T-helper 9 cell (primary cell): ENCODE results near the gene APBA1.
"Not testable (repeated sequence)": the region's sequence is repeated elsewhere in the genome, so short reads cannot be mapped to it uniquely, and the experiment has no call there.

Source experiments
- DNase-seq: peaks from one replicate; pipeline ENCODE4 v3.0.0-alpha.2; 2020

Gene APBA1

GRCh38 chr9:69433968-69434367, 238.2 kb downstream of the APBA1 start:
- no peak for DNase-seq

GRCh38 chr9:69433392-69433791, 238.8 kb downstream of the APBA1 start:
- no peak for DNase-seq

DNA sequence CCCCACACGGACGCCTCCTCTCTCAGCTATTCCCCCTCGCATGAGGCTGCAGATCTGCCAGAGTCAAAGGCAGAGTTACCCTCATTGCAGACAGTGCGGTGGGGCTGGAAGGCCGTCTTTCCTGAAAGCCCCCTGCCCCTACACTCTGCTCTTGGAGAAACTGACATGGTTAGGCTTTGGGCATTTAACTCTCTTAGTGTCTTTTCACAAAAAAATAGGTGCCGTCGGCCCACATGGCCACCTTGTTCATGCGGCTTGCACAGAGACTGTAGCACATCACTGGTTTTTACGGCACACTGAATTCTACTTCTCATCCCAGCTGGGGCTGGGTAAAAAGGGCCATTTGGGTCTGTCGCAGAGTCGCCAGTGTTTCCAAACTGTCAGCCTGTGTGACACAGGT, 239.5 kb downstream of the APBA1 start:
- DNase-seq: no peak

DNA sequence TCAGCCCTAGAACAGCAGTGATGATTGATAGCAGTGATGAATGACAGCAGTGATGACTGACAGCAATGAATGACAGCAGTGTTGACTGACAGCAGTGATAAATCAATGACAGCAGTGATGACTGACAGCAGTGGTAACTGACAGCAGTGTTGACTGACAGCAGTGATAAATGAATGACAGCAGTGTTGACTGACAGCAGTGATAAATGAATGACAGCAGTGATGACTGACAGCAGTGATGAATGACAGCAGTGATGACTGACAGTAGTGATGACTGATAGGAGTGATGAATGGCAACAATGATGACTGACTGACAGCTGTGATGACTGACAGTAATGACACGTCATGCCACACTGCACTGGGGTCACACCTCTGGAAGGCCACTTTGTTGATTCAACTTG, 240.4 kb downstream of the APBA1 start:
- DNase-seq: no peak

- DNase-seq: no peak
Measured at GRCh38 chr9:69431203-69431602, 241.0 kb downstream of the APBA1 start.

DNA sequence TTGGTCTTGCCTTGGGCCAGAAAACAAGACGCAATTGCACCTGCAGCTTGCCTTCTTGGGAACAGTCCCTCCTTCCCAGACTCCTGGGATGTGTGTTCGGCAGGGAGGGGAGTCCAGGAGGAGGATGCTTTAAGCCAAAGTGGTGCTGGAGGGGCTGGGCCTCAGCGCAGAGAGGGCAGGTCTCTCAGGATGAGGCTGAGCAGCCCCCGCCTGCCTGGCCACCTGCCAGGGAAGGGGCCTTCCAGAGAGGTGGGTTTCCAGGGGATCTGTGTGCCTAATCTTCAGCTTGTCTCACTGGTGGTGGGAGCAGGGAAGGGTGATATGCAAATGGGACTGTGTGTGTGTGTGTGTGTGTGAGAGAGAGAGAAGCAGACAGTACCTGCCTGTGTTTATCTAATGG, 242.0 kb downstream of the APBA1 start:
- no peak for DNase-seq

DNA sequence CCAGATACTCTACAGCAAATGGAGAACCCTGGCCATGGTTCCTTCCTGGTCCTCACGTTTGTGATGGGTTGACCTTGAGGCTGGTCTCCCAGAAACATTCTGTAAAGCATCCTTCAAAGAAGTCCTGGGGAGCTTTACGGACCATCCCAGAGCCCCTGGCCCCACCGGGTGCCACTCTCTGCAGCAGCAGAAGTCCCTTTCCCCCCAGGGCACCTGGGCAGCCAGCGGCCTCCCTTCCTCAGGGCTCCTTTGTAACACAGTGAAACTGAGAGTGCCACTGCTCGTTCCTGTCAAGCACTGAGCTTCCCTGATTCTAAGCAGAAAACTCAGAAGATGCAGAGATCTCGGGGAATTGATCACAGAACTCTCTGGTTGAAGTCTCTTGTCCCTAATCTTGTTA, 242.9 kb downstream of the APBA1 start:
- DNase-seq: no peak

GRCh38 chr9:69428017-69428785, 244.0 kb downstream of the APBA1 start:
- DNase-seq: no peak

- no peak for DNase-seq
Measured at GRCh38 chr9:69427286-69427685, 244.9 kb downstream of the APBA1 start.

GRCh38 chr9:69425136-69425801, 246.9 kb downstream of the APBA1 start:
- DNase-seq: no peak

GRCh38 chr9:69421908-69422801, 250.0 kb downstream of the APBA1 start:
- peak; percentile 25 for DNase-seq

GRCh38 chr9:69420611-69421270, 251.4 kb downstream of the APBA1 start:
- DNase-seq: no peak

GRCh38 chr9:69412741-69413150, 259.4 kb downstream of the APBA1 start:
- no peak for DNase-seq

DNA sequence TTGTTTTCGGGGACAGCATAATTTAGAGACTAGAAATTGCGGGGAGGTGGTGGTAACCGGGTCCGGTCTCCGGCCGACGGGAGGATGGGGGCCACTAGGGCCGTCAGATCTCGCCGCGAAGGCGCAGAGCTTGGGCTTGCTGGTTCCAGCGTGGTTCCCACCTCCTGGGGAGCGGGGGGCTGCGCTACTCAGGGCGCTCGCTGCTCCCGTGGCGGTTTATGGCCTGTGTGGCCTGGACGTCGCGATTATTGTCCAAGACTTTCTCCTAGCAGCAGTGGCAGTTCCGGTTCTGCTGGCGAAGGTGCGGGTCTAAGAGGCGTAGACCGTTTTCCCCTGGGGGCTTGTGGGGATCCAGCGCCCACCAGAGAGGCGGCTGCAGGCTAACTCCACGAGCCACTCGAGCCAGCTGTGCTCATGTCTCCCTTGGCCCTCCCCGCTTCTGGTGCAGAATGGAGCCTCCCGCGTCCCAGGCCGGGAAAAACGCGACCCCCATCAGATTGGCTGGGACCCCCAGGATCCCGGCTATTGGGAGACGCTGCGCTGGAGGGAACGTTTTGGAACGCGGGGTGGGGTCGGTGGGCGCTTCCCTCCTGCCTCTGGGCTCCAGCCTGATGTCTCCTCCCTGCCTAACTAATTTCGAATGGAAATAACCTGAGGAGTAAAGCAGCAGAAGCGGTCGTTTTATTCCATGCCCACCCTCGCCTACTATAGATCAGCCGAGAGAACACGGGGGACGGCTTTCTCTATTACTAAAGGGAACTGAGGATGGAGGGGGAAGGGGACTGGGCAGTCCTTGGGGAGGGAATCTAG, 260.0 kb downstream of the APBA1 start:
- DNase-seq: no peak

DNA sequence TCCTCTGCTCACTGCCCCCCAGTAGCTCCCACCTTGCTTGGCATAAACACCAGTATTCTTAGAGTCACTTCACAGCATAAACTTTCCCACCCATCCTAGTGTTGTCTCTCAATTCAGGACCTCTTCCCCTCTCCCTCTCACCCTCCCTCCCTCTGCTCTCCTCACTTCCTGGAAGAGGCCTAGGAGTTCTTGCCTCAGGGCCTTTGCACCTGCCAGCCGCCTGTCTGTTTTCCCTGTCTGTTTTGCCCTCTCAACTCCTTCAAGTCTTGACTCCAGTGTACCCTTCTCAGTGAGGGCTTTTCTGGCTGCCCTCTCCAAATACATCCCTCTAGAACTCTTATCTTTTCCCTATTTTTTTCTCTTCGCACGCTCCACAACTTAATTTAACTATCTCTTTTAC, 260.9 kb downstream of the APBA1 start:
- no peak for DNase-seq

DNA sequence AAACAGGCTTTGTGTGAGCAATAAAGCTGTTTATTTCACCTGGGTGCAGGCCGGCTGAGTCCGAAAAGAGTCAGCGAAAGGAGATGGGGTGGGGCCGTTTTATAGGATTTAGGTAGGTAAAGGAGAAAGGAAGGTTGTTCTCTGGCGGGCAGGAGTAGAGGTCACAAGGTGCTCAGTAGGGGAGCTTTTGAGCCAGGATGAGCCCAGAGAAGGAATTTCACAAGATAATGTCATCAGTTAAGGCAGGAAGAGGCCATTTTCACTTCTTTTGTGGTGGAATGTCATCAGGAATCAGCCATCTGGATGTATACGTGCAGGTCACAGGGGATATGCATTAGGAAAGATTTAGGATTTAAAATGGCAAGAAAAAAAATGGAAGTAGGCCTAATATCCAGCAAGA, 262.2 kb downstream of the APBA1 start:
- DNase-seq: not testable (repeated sequence)

DNA sequence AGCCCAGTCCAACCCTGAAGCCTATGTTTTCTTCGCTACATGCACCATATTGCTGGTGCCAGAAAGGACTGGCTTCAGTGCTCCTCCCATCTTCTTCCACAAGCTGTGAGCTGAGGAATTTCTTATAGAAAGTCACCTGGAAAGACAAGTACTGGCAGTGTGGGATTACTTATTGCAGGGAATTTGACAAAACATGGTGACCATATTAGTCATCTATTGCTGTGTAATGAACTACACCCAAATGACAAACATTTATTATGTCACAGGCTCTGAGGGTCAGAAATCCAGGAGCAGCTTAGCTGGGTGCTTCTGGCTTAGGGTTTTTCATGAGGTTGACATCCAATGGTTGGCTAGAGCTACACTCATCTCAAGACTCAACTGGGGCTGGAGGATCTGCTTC, 271.7 kb downstream of the APBA1 start:
- no peak for DNase-seq

DNA sequence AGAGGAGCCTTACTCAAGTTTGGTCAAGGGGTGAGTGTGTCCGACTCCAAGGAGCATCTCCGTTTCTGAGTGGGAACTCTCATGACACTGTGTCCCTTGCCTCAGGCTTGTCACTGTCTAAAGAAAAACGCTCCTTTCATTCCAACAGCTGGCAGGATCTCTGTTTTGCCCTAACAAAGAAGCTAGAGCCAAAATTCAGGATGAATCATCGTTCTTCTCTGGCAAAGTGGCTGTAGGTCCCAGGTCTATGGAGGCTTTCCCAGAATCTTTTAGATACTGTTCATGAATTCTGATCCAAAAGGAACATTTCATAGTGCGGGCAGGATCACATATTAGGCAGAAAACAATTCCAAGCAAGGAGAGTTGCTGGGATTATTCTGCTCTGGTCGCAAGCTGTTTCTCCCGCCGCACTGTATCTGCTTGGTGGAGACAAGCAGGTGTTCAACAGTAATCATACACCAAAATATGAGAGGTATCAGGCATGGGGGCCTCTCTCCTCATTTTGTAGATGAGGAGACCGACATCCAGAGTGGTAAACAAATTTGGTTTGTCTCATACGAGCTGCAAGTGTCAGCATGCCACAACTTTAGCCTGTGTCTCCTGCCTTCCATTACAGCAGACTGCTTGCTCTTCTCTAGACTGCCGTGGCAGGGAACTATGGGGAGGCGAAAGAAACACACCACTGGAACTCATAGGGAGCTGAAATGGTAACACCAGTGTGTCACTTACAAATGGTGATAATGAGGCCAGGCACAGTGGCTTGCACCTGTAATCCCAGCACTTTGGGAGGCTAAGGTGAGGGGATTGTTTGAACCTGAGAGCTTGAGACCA, 274.6 kb downstream of the APBA1 start:
- DNase-seq: no peak

DNA sequence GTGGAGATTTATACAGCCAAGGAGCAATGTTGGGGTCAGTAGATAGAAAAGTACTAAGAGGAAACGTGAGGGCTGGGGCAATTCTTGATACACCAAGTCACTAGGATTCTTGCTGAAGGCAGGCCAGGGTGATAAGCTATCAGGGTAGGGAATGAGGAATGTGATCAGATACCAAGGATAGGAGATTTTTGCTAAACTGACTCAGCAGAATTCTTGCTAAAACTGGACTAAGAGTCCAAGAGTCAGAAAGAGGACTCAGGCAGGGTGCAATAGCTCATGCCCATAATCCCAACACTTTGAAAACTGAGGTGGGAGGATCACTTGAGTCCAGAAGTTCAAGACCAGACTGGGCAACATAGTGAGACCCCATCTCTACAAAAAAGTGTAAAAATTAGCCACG, 275.4 kb downstream of the APBA1 start:
- DNase-seq: no peak

DNA sequence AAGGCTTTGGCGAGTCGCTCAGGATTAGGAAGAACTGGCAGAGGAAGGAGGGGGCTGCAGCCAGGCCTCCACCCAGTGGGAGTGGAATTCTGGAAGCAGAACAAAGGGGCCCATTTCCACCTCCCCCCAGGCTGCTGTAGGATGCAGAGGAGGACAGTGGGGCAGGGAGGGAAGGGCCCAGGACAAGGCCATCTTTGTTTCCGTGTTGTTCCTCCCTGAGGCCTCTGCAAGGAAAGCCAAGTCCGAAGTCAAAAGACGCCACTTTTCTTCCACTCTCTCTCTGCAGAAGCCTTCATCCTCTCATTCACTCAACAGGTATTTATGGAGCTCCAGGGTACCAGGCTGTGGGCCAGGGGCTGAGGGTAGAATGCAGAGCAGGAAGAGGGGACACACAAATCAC, 276.5 kb downstream of the APBA1 start:
- DNase-seq: no peak

GRCh38 chr9:69393425-69393824, 278.7 kb downstream of the APBA1 start:
- DNase-seq: no peak
